Coronary artery (tissue), 2 donors: ENCODE results near the gene CCDC154.

Experiments
- DNase-seq: peaks from one replicate; pipeline ENCODE4 v3.0.0-alpha.2; 2017; ENCODE audit warnings: low spot score
- H3K27ac ChIP-seq, 2 donors: fragments of 200-600 bp; sonication (generic); one replicate each; pipeline ENCODE4 v1.5.1; 2016 to 2019
- H3K4me3 ChIP-seq: fragments of 200-600 bp; sonication (generic); 2 replicates; pipeline ENCODE4 v1.5.1; 2016; ENCODE audit warnings: mild to moderate bottlenecking, moderate library complexity
- CTCF ChIP-seq: fragments of 200-600 bp; sonication (generic); IDR thresholded peaks from one replicate; pipeline ENCODE4 v1.5.1; 2019; ENCODE audit warnings: antibody characterized with exemption

Gene CCDC154

GRCh38 chr16:1392826-1393225 is 51.5 kb downstream of the CCDC154 start:
- TF ChIP-seq CTCF, result no peak
- no peak overlapping the region for H3K27ac ChIP-seq

GRCh38 chr16:1390239-1390779 is 54.0 kb downstream of the CCDC154 start:
- no peak overlapping the region for H3K27ac ChIP-seq
- DNase-seq, result no peak
- H3K4me3 ChIP-seq, result no peak overlapping the region
- no peak for TF ChIP-seq CTCF

More at GRCh38 chr16:1392826-1393225, 51.5 kb downstream of the CCDC154 start:
- no peak overlapping the region for H3K4me3 ChIP-seq
- no peak for DNase-seq

- Histone ChIP-seq H3K27ac (no peak overlapping the region), H3K4me3 (no peak overlapping the region)
- TF ChIP-seq CTCF, result no peak
- DNase-seq, result no peak
Measured at GRCh38 chr16:1389762-1390161, 54.6 kb downstream of the CCDC154 start.

GRCh38 chr16:1387331-1387730 is 57.0 kb downstream of the CCDC154 start:
- Histone ChIP-seq H3K4me3 (no peak overlapping the region), H3K27ac (no peak overlapping the region)
- no peak for TF ChIP-seq CTCF
- no peak for DNase-seq

GRCh38 chr16:1385232-1385631 is 59.1 kb downstream of the CCDC154 start:
- TF ChIP-seq CTCF, result no peak
- no peak overlapping the region for H3K27ac ChIP-seq
- no peak overlapping the region for H3K4me3 ChIP-seq
- DNase-seq, result no peak
